ENCODE results near the gene SMIM9. TPM values are rescaled to one million over a fixed set of nuclear protein-coding genes. Genes with fewer than 3 reads are reported as not detected.

The SMIM9 gene
- total RNA-seq, 1 experiment from 2014 or later: not detected

GRCh38 chrX:154785716-154786115 lies 48.7 kb downstream of the SMIM9 start:
- intact Hi-C loops (cut with micrococcal nuclease): no loop called here
- Histone ChIP-seq H3K79me2 (ENCODE audit: insufficient read depth, low read length) (no peaks in the 10 kb centered on the region), H3K9ac (ENCODE audit: low read length) (no peak overlapping the region), H3K36me3 (ENCODE audit: control insufficient read depth in 1 of 2, insufficient read depth in 2 of 2, low read length in 2 of 2) (no peaks in the 10 kb centered on the region), H3K27ac (ENCODE audit: low read depth, low read length) (no peak overlapping the region), H3K9me3 (ENCODE audit: control insufficient read depth in 1 of 2, insufficient read depth in 1 of 2, low read depth in 1 of 2, low read length in 2 of 2) (no peaks in the 10 kb centered on the region), H3K4me1 (ENCODE audit: control insufficient read depth in 1 of 2, insufficient read depth in 2 of 2, low read length in 2 of 2) (no peaks in the 10 kb centered on the region), H3K27me3 (ENCODE audit: insufficient read depth, low read length) (no peaks in the 10 kb centered on the region), H3K4me3 (replicated peaks in 1 of 2; ENCODE audit: low read depth in 1 of 2, low read length in 2 of 2) (no peak overlapping the region), H4K20me1 (ENCODE audit: insufficient read depth) (no peaks in the 10 kb centered on the region), H2AFZ (ENCODE audit: low read depth, low read length, poor library complexity, severe bottlenecking) (no peak overlapping the region), H3K9me2 (ENCODE audit: insufficient read depth) (no peaks in the 10 kb centered on the region), H3K4me2 (ENCODE audit: low read length) (no peak overlapping the region)
- ChIA-PET RAD21 (ENCODE audit: low non-redundant PET in 1 of 2, low total read pairs in 2 of 2, uncharacterized antibody in 2 of 2, unreplicated experiment in 2 of 2) (no interaction called here), POLR2A (no interaction called here), CTCF (no interaction called here)
- no peak for TF ChIP-seq SRF (IDR thresholded peaks at IDR 0.05; ENCODE audit: low read depth)
- no peak for TF ChIP-seq JUND (IDR thresholded peaks at IDR 0.05)
- TF ChIP-seq CEBPB (IDR thresholded peaks at IDR 0.05; ENCODE audit: low read depth): no peak
- no peak for TF ChIP-seq REST (IDR thresholded peaks at IDR 0.05; ENCODE audit: low read depth)
- no peak for TF ChIP-seq ZBTB33 (IDR thresholded peaks at IDR 0.05; ENCODE audit: extremely low read depth, insufficient replicate concordance, low read length)
- no peak for TF ChIP-seq RAD21 (IDR thresholded peaks at IDR 0.05; ENCODE audit: low read depth)
- TF ChIP-seq ZFX (IDR thresholded peaks at IDR 0.05): no peak
- TF ChIP-seq SP1 (IDR thresholded peaks at IDR 0.05; ENCODE audit: low read depth): no peak
- TF ChIP-seq ZNF274 (IDR thresholded peaks at IDR 0.05; ENCODE audit: low read depth, low read length): no peak
- no peak for TF ChIP-seq CBX3 (IDR thresholded peaks at IDR 0.05; ENCODE audit: low read depth)
- DNase-seq (ENCODE audit: low read depth, low spot score) (no peak), ATAC-seq (no peak)
- no TSS peak for BruUV-seq (replicated peaks)
